MM.1S (cell line): ENCODE measurements around the gene BIVM.

Experiments used
- EZH2 ChIP-seq: fragments of 300-600 bp; sonication (generic); optimal IDR thresholded peaks from 2 replicates; pipeline ENCODE3; 2017; ENCODE audit warnings: low read depth, mild to moderate bottlenecking, antibody characterized with exemption, low read length, mixed read lengths
- TF ChIP-seq, protein P1 (sequence below): fragments of 300-600 bp; sonication (generic); IDR thresholded peaks from 2 replicates; pipeline ENCODE4 v1.5.1; 2016; ENCODE audit warnings: antibody characterized with exemption, low read length, mixed read lengths

DNA sequence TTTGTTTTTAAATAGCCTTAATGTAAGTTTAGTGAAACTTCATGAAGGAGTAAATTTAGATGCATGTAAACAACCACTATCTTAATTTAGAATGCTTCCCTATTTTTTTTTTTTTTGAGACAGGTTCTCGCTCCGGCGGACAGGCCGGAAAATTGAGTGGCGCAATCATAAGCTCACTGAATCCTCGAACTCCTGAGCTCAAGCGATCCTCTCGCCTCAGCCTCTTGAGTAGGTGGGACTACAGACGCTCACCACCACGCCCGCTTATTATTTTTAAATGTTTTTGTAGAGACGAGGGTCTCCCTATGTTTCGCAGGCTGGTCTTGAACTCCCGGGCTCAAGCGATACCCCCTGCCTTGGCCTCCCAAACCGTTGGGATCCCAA is 26.9 kb upstream of the BIVM start:
- TF ChIP-seq, protein P1, sequence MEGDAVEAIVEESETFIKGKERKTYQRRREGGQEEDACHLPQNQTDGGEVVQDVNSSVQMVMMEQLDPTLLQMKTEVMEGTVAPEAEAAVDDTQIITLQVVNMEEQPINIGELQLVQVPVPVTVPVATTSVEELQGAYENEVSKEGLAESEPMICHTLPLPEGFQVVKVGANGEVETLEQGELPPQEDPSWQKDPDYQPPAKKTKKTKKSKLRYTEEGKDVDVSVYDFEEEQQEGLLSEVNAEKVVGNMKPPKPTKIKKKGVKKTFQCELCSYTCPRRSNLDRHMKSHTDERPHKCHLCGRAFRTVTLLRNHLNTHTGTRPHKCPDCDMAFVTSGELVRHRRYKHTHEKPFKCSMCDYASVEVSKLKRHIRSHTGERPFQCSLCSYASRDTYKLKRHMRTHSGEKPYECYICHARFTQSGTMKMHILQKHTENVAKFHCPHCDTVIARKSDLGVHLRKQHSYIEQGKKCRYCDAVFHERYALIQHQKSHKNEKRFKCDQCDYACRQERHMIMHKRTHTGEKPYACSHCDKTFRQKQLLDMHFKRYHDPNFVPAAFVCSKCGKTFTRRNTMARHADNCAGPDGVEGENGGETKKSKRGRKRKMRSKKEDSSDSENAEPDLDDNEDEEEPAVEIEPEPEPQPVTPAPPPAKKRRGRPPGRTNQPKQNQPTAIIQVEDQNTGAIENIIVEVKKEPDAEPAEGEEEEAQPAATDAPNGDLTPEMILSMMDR = no peak
- TF ChIP-seq EZH2 = no peak
